ENCODE measurements around the gene SDCBP2.

SDCBP2 gene

DNA sequence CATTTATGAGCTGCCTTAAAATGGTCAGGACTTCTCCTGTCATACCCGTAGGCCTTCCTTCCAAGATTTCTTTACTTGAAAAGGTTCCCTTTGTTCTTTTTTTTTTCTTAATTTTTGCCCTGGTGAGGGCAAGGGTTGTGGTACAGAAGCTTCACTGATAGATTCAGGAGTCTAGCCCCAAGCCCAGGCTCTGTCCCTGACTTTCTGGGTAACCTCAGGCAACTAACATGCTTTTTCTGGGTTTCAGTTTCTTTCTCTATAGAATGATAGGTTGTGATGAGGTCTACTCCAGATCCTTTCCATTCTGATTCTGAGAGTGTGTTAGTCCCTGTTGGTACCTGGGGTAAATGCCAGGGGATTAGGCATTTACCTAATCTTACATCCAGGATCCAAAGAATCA, 41.6 kb downstream of the SDCBP2 start (continued):
- TF ChIP-seq, protein P1, sequence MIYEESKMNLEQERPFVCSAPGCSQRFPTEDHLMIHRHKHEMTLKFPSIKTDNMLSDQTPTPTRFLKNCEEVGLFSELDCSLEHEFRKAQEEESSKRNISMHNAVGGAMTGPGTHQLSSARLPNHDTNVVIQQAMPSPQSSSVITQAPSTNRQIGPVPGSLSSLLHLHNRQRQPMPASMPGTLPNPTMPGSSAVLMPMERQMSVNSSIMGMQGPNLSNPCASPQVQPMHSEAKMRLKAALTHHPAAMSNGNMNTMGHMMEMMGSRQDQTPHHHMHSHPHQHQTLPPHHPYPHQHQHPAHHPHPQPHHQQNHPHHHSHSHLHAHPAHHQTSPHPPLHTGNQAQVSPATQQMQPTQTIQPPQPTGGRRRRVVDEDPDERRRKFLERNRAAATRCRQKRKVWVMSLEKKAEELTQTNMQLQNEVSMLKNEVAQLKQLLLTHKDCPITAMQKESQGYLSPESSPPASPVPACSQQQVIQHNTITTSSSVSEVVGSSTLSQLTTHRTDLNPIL (CRISPR knock-in tag; IDR thresholded peaks at IDR 0.05; ENCODE audit: low read depth): no peak
- TF ChIP-seq BACH2 (CRISPR knock-in tag; IDR thresholded peaks at IDR 0.05; ENCODE audit: borderline replicate concordance): no peak
- TF ChIP-seq ZNF8 (CRISPR knock-in tag; IDR thresholded peaks at IDR 0.05): no peak
- TF ChIP-seq TCF4 (CRISPR knock-in tag; IDR thresholded peaks at IDR 0.05; ENCODE audit: borderline replicate concordance): no peak
- TF ChIP-seq, protein P2, sequence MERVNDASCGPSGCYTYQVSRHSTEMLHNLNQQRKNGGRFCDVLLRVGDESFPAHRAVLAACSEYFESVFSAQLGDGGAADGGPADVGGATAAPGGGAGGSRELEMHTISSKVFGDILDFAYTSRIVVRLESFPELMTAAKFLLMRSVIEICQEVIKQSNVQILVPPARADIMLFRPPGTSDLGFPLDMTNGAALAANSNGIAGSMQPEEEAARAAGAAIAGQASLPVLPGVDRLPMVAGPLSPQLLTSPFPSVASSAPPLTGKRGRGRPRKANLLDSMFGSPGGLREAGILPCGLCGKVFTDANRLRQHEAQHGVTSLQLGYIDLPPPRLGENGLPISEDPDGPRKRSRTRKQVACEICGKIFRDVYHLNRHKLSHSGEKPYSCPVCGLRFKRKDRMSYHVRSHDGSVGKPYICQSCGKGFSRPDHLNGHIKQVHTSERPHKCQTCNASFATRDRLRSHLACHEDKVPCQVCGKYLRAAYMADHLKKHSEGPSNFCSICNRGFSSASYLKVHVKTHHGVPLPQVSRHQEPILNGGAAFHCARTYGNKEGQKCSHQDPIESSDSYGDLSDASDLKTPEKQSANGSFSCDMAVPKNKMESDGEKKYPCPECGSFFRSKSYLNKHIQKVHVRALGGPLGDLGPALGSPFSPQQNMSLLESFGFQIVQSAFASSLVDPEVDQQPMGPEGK (CRISPR knock-in tag; IDR thresholded peaks at IDR 0.05; ENCODE audit: borderline replicate concordance): no peak
- TF ChIP-seq ESRRG (CRISPR knock-in tag; IDR thresholded peaks at IDR 0.05): no peak
- TF ChIP-seq ZFP30 (CRISPR knock-in tag; IDR thresholded peaks at IDR 0.05): no peak

DNA sequence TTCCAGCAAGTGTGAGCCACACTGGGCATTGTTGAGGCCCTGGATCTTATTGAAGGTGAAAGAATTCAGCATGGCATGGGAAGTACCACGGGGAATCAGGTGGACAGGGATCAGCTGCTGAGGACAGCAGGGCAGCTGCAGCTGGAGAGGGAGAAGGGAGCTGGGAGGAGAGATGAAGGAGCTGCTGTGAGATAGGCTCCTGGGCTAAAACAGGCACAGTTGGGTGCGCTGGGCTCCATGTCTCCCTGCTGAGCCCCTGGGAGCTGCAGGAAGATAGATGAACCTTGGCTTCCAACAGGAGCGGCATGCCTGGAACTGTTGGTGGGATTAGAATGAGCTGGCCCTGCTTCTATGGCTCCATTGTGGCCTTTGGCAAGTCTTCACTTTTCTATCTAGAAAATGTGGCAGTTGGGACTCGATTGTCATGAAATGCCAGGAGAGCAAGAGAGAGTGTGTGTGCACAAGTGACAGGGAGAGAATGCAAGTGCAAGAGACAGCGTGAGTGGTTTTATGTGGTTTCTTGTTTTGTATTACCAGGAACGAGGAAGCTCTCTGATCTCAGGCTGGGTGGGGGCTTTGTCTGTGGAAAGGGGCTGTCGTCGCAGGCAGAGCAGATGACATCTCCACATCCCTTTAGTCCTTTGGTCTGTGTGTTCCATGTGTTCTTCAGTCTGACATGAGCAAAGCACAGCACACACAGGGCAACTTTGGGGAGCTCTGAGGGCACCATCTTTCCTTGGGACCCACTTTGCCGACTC, 42.5 kb downstream of the SDCBP2 start:
- no peak for TF ChIP-seq ZNF565 (CRISPR knock-in tag; conservative IDR thresholded peaks at IDR 0.05; ENCODE audit: low read depth)
- no peak for TF ChIP-seq ZNF70 (CRISPR knock-in tag; IDR thresholded peaks at IDR 0.05)
- TF ChIP-seq, protein P3, sequence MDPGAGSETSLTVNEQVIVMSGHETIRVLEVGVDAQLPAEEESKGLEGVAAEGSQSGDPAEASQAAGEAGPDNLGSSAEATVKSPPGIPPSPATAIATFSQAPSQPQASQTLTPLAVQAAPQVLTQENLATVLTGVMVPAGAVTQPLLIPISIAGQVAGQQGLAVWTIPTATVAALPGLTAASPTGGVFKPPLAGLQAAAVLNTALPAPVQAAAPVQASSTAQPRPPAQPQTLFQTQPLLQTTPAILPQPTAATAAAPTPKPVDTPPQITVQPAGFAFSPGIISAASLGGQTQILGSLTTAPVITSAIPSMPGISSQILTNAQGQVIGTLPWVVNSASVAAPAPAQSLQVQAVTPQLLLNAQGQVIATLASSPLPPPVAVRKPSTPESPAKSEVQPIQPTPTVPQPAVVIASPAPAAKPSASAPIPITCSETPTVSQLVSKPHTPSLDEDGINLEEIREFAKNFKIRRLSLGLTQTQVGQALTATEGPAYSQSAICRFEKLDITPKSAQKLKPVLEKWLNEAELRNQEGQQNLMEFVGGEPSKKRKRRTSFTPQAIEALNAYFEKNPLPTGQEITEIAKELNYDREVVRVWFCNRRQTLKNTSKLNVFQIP (CRISPR knock-in tag; IDR thresholded peaks at IDR 0.05; ENCODE audit: borderline replicate concordance, low read depth): no peak
- no peak for TF ChIP-seq PPARA (CRISPR knock-in tag; IDR thresholded peaks at IDR 0.05; ENCODE audit: borderline replicate concordance)
- no peak for ATAC-seq

DNA sequence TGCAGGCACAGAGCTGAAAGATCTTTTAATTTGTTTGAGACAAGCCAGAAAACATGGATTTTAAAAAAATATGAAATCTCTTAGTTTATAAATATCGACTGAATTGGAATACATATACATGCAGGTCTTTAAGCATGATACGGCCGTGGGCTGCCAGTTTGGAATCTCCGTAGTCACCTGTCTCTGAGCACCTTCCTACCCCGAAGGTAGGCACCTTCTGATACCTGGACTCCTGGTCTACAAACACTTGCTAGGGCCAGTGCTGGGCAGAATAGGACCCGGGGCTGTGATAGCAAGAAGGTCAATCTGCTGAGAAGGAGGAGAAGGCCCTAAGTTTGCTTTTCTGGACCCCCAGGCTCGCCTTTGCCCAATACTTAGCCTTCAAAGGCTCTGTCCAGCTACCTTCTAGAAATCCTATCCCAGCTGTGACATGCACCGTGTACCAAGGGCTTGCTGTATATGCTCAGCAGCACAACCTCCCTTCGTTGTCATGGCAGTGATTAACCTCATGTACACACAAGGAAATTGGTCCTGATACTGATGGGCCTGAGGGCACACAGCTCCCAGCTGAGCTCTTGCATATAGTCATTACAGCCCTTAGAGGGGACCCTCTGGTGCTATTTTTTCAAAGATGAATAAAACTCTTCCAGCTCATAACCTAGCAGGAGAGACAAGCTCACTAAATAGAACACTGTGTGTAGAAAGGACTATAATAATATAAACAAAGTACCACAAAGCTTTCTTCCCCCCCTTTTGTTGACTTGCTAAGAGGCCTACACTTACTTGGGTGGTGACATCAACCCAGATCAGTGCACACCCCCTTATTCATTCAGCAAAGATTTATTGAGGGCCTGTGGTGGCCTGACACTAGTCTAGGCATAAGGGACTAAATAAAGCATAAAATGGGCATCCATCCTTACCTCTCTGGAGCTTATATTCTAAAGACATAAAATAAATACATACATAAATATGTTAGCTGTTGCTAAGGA, 45.1 kb downstream of the SDCBP2 start:
- ATAC-seq: no peak
- TF ChIP-seq, protein P1 (CRISPR knock-in tag; IDR thresholded peaks at IDR 0.05; ENCODE audit: low read depth): no peak
- TF ChIP-seq, protein P4, sequence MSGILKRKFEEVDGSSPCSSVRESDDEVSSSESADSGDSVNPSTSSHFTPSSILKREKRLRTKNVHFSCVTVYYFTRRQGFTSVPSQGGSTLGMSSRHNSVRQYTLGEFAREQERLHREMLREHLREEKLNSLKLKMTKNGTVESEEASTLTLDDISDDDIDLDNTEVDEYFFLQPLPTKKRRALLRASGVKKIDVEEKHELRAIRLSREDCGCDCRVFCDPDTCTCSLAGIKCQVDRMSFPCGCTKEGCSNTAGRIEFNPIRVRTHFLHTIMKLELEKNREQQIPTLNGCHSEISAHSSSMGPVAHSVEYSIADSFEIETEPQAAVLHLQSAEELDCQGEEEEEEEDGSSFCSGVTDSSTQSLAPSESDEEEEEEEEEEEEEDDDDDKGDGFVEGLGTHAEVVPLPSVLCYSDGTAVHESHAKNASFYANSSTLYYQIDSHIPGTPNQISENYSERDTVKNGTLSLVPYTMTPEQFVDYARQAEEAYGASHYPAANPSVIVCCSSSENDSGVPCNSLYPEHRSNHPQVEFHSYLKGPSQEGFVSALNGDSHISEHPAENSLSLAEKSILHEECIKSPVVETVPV (CRISPR knock-in tag; IDR thresholded peaks at IDR 0.05): no peak
- TF ChIP-seq ZFP3 (CRISPR knock-in tag; IDR thresholded peaks at IDR 0.05) (no peak), OSR1 (CRISPR knock-in tag; IDR thresholded peaks at IDR 0.05) (no peak), TOX (CRISPR knock-in tag; IDR thresholded peaks at IDR 0.05; ENCODE audit: borderline replicate concordance) (no peak)

DNA sequence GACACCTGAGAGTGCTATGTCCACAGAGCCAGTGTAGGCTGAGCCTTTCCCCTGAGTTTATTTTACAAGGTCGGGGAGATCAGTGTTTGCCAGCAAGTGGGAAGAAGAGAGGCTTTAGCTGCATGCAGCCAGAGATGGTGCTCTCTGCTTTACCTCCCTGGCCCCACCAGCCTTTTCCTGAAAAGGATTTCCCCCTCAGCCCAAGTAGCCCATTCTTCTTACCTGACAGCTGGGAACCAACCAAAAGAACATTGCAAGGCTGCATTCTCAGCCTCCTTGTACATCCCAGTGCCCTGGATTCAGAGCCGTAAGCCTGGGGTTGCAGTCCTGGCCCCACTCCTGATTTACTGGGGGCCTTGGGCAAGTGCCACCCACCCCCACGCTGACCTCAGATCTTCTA, 46.0 kb downstream of the SDCBP2 start:
- TF ChIP-seq ARNTL (CRISPR knock-in tag; IDR thresholded peaks at IDR 0.05; ENCODE audit: borderline replicate concordance, low read depth) (no peak), ZFP3 (CRISPR knock-in tag; IDR thresholded peaks at IDR 0.05) (no peak)
- no peak for ATAC-seq
